C4-2B (cell line): ENCODE measurements around the gene ZNF175.

Experiments used
- ZFX ChIP-seq: fragments of 450-650 bp; IDR thresholded peaks from 2 replicates; pipeline ENCODE4 v1.6.1; 2017
- TF ChIP-seq, protein P1 (sequence below): fragments of 450-650 bp; conservative IDR thresholded peaks from 2 replicates; pipeline ENCODE4 v1.5.1; 2017; ENCODE audit warnings: mild to moderate bottlenecking

DNA sequence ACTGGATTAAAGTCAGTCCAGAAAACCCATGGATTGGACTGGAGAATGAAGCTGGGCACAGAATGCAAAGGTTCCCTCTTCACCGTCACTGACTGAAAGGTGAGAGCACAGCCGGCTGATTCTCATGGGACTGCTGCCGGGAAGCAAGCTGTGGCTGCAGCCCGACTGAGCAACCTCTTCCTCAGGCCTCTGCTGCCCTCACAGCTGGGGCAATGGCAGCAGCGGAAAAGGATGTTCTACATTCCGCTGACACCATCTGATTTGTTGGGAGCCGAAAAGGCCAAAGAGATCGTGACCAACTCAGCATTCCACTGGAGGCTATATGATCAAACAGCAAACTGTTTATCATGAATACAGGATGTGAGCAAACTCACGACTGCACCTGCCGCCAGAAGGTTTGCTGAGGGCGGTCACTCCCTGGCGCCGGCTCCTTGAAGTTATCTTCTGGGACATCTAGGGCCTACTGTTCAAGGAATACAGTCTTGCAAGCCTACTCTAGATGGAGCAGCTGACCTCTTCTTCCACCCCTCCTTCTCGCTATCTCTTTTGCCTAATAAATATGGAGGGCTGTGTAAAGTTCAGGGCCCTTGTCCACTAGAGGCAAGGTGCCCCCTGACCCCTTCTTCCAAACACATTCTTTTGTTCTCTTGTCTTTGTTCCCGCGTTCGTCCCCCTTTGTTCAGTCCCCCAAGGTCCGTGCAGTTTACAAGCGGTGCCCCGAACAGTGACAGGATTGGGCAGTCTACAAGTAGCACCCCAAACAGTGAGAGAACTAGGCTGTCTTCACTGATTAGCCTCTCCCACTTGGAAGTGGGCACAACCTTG lies 20.0 kb upstream of the ZNF175 start:
- TF ChIP-seq, protein P1, sequence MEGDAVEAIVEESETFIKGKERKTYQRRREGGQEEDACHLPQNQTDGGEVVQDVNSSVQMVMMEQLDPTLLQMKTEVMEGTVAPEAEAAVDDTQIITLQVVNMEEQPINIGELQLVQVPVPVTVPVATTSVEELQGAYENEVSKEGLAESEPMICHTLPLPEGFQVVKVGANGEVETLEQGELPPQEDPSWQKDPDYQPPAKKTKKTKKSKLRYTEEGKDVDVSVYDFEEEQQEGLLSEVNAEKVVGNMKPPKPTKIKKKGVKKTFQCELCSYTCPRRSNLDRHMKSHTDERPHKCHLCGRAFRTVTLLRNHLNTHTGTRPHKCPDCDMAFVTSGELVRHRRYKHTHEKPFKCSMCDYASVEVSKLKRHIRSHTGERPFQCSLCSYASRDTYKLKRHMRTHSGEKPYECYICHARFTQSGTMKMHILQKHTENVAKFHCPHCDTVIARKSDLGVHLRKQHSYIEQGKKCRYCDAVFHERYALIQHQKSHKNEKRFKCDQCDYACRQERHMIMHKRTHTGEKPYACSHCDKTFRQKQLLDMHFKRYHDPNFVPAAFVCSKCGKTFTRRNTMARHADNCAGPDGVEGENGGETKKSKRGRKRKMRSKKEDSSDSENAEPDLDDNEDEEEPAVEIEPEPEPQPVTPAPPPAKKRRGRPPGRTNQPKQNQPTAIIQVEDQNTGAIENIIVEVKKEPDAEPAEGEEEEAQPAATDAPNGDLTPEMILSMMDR: no peak
- no peak for TF ChIP-seq ZFX
